ENCODE data around the gene MSX2.

- TF ChIP-seq ISL1 (CRISPR knock-in tag; IDR thresholded peaks at IDR 0.05) (no peak), PATZ1 (CRISPR knock-in tag; IDR thresholded peaks at IDR 0.05; ENCODE audit: borderline replicate concordance) (no peak), GLIS3 (CRISPR knock-in tag; IDR thresholded peaks at IDR 0.05) (no peak), TSHZ2 (CRISPR knock-in tag; IDR thresholded peaks at IDR 0.05) (no peak), ZFP30 (CRISPR knock-in tag; IDR thresholded peaks at IDR 0.05) (no peak), SNAI2 (CRISPR knock-in tag; IDR thresholded peaks at IDR 0.05) (no peak)
These were observed 1.9 kb upstream of the MSX2 start for GRCh38 chr5:174722500-174722899.

Measured in SK-N-SH treated with all-trans-retinoic acid at 6 μM for 48 hours (cell line).